GM12872 (cell line): ENCODE measurements around the gene CDK5R1.

Source experiments
- CTCF ChIP-seq: IDR thresholded peaks from 3 replicates; pipeline ENCODE4 v1.5.1; 2011; ENCODE audit warnings: low read depth, mild to moderate bottlenecking, low read length, moderate library complexity; ENCODE audit not compliant: insufficient read depth

The CDK5R1 gene

GRCh38 chr17:32475258-32475657 lies 11.5 kb upstream of the CDK5R1 start:
- no peak for TF ChIP-seq CTCF

DNA sequence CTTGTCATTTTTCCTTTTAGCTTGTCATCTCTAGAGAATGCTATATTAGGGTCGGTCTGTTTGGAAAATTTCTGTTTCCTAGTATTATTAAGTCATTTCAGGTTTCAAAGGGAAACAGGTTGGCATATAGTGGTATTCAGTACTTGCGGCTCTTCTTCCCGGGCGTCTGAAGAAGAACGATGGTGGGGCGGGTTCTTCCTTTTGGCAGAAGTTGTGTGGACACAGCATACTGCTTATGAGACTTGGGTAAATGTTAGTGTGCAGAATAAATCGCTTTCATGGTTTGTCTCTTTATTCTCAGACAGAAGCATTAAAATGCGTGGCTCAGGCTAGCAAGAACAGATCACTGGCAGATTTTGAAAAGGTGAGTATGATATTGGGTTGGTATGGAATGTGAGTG lies 9.6 kb upstream of the CDK5R1 start:
- TF ChIP-seq CTCF = no peak

GRCh38 chr17:32479074-32479617 lies 7.6 kb upstream of the CDK5R1 start:
- TF ChIP-seq CTCF = no peak

DNA sequence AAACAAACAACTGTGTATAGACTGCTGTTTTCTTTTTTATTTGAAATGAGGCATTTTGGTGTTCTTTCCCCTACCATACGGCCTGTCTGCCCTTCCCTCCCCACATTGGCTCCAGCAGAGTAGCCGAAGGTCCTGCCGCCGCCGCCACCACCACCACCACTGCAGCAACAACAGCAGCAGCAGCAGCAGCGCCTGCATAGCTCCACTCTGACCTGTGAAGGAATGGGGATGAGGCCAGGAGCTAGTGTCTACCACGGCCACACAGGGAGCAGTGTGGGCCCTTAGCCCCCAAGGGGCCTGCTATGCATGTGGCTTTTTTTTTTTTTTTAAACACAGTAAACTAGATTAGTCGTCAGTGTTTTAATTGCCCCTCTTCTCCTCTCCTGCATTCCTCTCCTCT lies 5.6 kb upstream of the CDK5R1 start:
- TF ChIP-seq CTCF = no peak

DNA sequence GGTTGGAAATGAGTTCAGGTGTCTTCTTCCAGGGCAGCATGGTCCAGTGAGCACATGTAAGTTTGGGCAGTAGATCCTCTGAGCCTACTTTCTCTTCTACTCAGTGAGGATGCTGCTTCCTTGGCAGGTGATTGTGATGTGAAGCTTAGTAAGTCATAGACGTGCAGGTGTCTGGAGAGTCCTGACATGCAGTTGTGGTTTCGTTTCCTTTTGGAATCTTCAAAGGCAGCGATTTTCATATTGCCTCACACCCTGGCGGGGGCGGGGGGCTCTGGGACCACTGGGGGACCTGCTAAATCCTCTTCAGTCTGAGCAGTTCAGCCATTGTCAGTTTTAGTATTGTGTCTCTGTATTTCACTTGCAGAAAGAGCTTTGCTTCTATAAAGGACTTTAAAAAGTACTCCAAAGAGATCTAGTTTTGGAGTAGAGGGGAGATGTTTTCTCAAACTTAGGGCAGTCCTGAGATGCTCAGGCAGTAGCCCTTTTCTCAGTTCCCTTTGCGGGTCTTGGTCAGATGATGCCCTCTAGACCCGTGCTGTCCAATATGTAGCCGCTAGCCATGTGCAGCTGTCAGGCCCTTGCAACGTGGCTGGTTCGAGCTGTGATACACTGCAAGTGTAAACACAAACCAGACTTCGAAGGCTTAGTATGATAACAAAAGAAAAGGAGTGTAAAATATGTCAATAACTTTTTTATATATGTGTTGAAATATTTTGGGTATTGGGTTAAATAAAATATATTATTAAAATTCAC lies 4.0 kb upstream of the CDK5R1 start:
- no peak for TF ChIP-seq CTCF

DNA sequence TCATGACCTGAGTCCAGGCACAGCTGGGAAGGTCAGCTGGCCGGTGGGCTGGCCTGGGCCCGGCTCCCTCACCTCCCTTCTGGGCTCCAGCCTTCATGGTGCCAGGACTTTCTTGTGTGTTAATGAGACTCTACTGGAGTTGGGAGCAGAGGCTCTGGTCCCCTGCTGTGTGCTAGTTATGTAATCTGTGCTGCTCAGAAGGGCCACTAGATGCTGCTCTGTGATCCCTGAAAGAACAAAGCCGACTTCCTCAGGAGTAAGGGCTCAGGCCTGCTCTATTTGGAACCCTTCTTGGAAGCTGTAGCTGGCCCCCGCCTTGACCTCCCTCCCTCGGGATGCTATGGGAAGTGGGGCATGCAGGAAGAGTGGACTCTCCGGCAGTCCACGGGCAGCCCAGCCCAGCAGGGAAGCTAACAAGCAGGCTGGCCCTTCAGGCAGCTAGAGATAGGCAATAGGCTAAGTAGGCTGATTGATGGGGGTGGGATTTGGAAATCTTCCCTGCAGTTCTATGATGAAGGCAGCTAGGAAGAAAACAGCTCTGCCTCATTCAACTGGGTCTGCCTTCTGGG lies 3.3 kb upstream of the CDK5R1 start:
- peak; percentile 94 for TF ChIP-seq CTCF

- TF ChIP-seq CTCF = no peak
These were observed 2.7 kb upstream of the CDK5R1 start for GRCh38 chr17:32484041-32484461.
